Fibroblast of villous mesenchyme (primary cell): ENCODE results near the gene KRTAP4-3. TPM values are rescaled to one million over a fixed set of nuclear protein-coding genes. Genes with fewer than 3 reads are reported as not detected.
"Not testable (repeated sequence)": the region's sequence is repeated elsewhere in the genome, so short reads cannot be mapped to it uniquely, and the experiment has no call there.

Experiments used
- DNase-seq: peaks from one replicate; pipeline ENCODE4 v3.0.0-alpha.2; 2010; ENCODE audit warnings: low read depth
- H3K4me3 ChIP-seq: 2 replicates; pipeline ENCODE4 v1.5.1; 2011; ENCODE audit warnings: low read depth, mild to moderate bottlenecking, low read length
- total RNA-seq: library from RNA; depleted of rRNA; stranded (reverse); fragments of >200 nt; gene quantifications from 2 replicates; pipeline ENCODE4 v1.2.3, GENCODE V29; 2012
- TF ChIP-seq, protein P1 (sequence below): IDR thresholded peaks from 2 replicates; pipeline ENCODE4 v1.5.1; 2012; ENCODE audit warnings: low read depth, mild to moderate bottlenecking, low read length; ENCODE audit not compliant: insufficient read depth

Gene KRTAP4-3
- total RNA-seq, 1 donor = not detected

DNA sequence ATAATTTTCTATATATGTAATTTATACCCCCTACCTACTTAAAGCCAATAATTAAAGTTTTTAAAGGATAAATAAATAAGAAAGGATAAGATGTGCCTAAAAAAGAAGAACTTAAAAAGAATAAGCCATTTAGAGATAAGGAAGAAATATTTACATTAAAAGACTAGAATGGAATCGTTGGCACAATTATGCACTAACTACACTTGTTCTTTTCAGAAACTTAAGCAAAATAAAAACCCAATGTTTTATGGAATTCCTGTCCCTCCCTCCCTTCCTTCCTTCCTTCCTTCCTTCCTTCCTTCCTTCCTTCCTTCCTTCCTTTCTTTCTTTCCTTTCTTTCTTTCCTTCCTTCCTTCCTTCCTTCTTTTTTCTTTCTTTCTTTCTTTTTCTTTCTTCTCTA lies 23.2 kb downstream of the KRTAP4-3 start:
- no peak overlapping the region for H3K4me3 ChIP-seq
- DNase-seq = no peak
- TF ChIP-seq, protein P1, sequence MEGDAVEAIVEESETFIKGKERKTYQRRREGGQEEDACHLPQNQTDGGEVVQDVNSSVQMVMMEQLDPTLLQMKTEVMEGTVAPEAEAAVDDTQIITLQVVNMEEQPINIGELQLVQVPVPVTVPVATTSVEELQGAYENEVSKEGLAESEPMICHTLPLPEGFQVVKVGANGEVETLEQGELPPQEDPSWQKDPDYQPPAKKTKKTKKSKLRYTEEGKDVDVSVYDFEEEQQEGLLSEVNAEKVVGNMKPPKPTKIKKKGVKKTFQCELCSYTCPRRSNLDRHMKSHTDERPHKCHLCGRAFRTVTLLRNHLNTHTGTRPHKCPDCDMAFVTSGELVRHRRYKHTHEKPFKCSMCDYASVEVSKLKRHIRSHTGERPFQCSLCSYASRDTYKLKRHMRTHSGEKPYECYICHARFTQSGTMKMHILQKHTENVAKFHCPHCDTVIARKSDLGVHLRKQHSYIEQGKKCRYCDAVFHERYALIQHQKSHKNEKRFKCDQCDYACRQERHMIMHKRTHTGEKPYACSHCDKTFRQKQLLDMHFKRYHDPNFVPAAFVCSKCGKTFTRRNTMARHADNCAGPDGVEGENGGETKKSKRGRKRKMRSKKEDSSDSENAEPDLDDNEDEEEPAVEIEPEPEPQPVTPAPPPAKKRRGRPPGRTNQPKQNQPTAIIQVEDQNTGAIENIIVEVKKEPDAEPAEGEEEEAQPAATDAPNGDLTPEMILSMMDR = no peak

GRCh38 chr17:41141361-41141760 lies 26.7 kb downstream of the KRTAP4-3 start:
- H3K4me3 ChIP-seq = no peak overlapping the region
- no peak for DNase-seq
- TF ChIP-seq, protein P1 = no peak

DNA sequence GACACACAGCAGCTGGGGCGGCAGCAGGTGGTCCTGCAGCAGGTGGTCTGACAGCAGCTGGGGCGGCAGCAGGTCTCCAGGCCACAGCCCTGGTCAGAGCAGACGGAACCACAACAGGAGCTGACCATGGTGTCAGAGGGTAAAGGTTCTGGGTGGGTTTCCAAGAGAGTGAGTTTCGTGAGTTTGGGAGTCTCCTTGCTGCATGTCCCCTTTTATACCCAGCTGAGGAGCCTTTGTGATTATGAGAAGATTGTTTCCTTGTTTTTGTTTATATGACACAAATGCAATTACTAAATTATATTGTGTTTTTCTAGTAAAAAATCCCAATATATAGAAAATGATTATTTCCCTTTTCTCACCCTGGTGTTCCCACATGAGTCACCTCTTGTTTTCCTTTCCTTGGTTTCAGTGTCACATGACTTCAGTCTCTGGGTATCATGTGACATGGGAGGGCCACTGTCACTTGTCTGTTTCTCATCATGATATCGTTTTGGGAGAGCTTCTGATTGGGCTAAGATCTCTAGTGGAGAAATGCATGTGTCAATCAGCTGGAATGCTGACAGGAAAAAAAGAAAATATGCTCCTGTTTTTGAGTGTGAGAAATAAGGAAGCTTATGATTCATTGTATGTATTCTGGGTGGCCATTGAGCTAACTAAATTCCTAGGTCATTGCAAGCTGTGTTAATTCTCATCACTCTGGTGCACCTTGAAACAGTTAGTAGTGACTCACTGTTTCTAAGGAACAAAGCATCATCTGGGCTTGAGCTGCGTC lies 27.5 kb downstream of the KRTAP4-3 start, which contains the start of gene KRTAP4-6:
Gene KRTAP4-6 (minus strand): TSS at position 185 of the 772 bp plus-strand sequence. CDS start 57 bp downstream, at position 128.
- no peak within 1 kb of the TSS for H3K4me3 ChIP-seq
- TF ChIP-seq, protein P1 = no peak
- DNase-seq = peak; percentile 15

- not testable (repeated sequence) for H3K4me3 ChIP-seq, DNase-seq
These were observed 28.2 kb downstream of the KRTAP4-3 start for GRCh38 chr17:41139865-41140264.

- TF ChIP-seq, protein P1 = no peak
- no peak for DNase-seq
- H3K4me3 ChIP-seq = no peak overlapping the region
These were observed 33.9 kb downstream of the KRTAP4-3 start for GRCh38 chr17:41133880-41134735.

DNA sequence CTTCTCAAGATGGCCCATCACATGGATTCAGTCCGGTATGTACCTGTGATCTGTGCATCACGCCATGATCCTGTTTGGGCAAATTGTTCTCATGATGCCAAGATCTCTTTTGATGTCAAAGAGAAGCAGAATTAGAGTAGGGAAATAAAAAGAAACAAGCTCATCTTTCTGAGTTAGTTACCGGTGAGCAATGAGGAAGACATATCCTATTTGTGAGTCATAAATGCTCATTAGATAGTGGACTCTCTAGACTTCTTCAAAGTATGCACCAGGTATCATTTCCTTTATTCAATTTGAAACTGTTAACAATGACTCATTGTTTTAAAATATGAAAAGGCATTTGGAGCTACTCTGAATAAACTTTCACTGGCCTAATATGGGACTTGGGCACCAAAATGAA lies 36.0 kb downstream of the KRTAP4-3 start:
- TF ChIP-seq, protein P1 = no peak
- DNase-seq = no peak
- no peak overlapping the region for H3K4me3 ChIP-seq

DNA sequence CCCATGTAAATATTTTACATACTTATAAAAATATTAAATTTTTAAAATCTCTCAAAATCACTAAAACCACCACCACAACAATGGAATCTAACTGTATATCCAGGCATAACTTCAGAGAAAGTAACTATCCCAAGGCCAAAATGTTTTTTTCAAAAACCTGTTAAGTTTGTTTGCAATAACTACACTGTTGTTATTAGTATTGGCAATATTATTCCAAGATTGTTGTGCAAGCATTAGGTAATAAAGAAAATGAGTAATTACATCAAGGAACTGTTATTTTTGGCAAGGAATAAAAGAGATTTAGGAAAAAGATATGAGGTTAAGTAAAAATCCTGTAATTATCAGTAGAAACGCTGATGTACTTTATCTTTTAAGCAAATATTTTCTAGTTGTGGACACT lies 40.6 kb downstream of the KRTAP4-3 start:
- TF ChIP-seq, protein P1 = no peak
- no peak overlapping the region for H3K4me3 ChIP-seq
- DNase-seq = no peak
